Omental fat pad (tissue), 4 donors: ENCODE results near the gene PTPRG. TPM values are rescaled to one million over a fixed set of nuclear protein-coding genes. Genes with fewer than 3 reads are reported as not detected.

Source experiments
- ATAC-seq: fragments of 150-250 bp; one replicate; pipeline ENCODE4 v1.9.1; 2016; ENCODE audit warnings: mild to moderate bottlenecking, moderate library complexity; ENCODE audit not compliant: low FRiP score
- DNase-seq: peaks from one replicate; pipeline ENCODE4 v3.0.0-alpha.2; 2019; ENCODE audit warnings: low spot score
- total RNA-seq, 4 donors: library from RNA; depleted of rRNA; stranded (reverse); fragments of >200 nt; gene quantifications; one replicate each; pipeline ENCODE4 v1.1.0, GENCODE V29; 2016
- TF ChIP-seq, protein P1 (sequence below), 3 donors: fragments of 450-650 bp; IDR thresholded peaks; one replicate each; pipeline ENCODE4 v1.5.1; 2016 to 2017; ENCODE audit warnings: antibody characterized with exemption in 3 of 3, mild to moderate bottlenecking in 3 of 3, moderate library complexity in 2 of 3

The PTPRG gene
- total RNA-seq, 4 donors from 2014 or later = 90.0 to 172 (median 104) TPM

DNA sequence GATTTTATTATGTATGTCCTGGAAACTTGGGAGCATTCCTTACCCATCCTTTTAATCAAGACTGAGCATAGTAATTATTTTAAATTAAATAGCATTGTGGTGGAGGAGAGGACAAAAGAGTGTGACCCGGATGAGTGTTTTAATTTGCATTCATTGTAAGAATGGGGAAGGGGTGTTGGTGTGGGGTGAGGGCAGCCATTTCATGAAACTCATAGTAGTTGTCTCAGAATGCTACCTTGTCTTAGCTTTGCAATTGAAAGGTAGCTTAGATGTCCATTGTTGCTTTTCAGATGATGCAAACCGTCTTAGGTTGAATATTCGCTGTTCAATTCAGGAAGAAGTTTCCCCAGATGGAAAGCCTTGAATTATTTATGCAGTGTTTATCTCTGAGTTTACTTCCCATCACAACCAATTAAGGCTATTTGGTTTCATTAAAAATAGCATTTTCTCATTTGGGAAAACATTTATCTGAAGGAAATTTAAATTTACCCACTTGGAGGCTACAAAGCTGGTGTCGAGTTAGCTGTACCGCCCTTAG lies 483.6 kb downstream of the PTPRG start:
- DNase-seq = no peak
- TF ChIP-seq, protein P1, sequence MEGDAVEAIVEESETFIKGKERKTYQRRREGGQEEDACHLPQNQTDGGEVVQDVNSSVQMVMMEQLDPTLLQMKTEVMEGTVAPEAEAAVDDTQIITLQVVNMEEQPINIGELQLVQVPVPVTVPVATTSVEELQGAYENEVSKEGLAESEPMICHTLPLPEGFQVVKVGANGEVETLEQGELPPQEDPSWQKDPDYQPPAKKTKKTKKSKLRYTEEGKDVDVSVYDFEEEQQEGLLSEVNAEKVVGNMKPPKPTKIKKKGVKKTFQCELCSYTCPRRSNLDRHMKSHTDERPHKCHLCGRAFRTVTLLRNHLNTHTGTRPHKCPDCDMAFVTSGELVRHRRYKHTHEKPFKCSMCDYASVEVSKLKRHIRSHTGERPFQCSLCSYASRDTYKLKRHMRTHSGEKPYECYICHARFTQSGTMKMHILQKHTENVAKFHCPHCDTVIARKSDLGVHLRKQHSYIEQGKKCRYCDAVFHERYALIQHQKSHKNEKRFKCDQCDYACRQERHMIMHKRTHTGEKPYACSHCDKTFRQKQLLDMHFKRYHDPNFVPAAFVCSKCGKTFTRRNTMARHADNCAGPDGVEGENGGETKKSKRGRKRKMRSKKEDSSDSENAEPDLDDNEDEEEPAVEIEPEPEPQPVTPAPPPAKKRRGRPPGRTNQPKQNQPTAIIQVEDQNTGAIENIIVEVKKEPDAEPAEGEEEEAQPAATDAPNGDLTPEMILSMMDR (IDR thresholded peaks at IDR 0.05) = no peak
- ATAC-seq = no peak

DNA sequence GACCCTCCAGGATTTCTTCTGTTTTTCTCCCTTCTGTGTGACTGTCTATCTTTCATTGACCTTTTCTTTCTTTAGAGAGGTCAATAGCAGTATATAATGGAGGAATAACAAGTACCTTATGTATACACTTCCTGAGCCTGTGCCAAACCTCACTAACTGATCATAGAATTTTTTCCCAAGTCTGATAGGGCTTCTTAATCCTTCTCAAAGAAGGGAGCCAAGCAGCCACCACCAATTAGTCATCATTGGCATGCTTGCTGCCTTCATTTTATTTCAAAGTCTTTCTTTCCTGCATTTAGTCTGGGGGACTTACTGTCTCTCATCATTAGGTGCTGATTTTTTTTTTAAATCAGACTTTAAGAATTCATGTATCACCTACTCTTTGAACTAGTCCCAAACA lies 485.0 kb downstream of the PTPRG start:
- no peak for DNase-seq
- TF ChIP-seq, protein P1 (IDR thresholded peaks at IDR 0.05) = no peak
- ATAC-seq = no peak

DNA sequence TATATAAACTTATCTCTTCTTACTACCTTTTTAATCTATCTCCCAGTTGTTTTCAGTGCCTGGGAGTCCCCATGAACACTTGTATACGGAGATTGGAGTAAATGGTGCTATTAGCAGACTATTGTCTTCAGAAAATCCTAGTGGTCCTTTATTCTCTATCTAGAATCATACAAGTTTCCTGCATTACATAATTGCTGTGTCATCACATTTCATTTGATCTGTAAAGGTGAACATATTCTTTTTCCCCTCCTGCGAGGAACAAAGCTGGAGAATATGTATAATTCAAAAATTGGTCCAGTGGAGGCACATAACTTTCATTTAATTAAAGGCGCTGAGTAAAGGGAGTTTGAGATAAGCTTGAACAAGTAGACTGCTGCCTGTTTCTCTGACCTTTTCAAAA lies 487.2 kb downstream of the PTPRG start:
- TF ChIP-seq, protein P1 (IDR thresholded peaks at IDR 0.05) = no peak
- ATAC-seq = no peak
- no peak for DNase-seq

DNA sequence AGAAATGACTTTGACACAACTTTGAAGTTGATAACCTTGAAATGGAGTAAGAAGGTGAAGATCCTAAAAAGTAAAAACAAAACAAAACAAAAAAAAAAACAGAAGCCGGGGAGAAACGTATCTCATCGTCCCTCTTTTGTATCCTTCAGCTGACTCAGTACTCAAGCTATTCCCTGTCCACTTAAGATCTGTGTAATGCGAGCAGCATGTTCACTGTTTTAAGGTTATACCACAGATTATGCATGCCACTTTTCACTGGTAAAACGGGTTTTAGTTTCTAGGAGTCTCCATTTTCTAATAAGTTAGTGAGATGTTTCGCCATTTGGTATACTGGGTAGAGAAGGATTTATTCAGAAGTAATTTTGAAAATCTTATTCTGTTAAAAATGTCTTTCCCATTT lies 487.7 kb downstream of the PTPRG start:
- DNase-seq = no peak
- no peak for ATAC-seq
- TF ChIP-seq, protein P1 (IDR thresholded peaks at IDR 0.05) = no peak

DNA sequence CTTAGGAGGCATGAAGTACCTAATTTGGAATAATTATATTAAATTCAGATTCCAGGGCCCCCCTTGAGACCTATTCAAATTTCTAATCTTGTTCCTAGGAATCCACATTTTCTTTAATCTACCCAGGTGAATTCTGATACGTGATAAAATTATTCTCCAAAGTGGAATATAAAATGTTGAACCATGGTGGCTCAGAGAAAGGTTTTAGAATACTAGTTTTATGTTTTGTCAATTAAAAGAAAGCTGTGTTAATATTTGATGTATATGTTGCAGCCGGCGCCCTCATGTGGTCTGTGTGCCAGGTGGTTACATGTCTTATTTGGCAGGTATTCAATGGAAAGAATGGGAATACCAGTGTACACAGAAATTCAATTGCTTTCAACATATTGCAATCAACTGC lies 490.1 kb downstream of the PTPRG start:
- ATAC-seq = no peak
- TF ChIP-seq, protein P1 (IDR thresholded peaks at IDR 0.05) = no peak

DNA sequence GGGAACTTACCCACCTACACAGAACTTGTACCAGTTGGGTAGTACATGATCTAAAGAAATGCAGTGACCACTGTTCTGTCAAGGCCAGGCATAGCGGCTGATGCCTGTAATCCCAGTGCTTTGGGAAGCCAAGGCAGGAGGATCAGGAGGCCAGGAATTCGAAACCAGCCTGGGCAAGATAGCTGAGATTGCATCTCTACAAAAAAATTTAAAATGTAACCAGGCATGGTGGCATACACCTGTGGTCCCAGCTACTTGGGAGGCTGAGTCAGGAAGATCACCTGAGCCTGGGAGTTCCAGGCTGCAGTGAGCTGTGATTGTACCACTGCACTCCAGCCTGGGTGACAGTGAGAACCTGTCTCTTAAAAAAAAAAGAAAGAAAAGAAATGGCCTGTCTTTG lies 491.0 kb downstream of the PTPRG start:
- TF ChIP-seq, protein P1 (IDR thresholded peaks at IDR 0.05) = no peak
- ATAC-seq (no peak), DNase-seq (no peak)

More for the DNA sequence above, 490.1 kb downstream of the PTPRG start:
- DNase-seq = no peak

DNA sequence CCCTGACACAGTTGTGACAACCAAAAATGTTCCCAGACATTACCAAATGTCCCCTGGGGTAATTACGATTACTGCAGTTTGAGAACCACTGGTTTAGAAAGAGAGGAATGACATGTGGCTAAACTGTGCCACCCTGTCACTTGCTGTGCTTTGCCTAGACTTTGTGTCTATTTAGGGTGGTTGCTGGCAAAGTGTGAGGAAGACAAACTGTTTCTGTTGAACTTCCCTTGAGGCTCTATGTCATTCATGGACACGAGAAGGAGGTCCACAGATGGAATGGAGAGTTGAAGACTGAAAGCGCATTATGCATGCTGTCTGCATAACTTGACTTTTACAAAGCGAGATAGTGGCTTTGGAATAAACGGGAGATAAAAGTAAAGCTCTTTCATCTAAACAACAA lies 495.3 kb downstream of the PTPRG start:
- no peak for ATAC-seq
- DNase-seq = no peak
- TF ChIP-seq, protein P1 (IDR thresholded peaks at IDR 0.05) = no peak
